ENCODE data around the gene ULK3. TPM values are rescaled to one million over a fixed set of nuclear protein-coding genes. Genes with fewer than 3 reads are reported as not detected.

ULK3 gene
- total RNA-seq, 3 donors from 2014 or later (not counting 1 experiment from before 2014, with no cell fraction given): 54.8 to 75.1 (median 64.7) TPM

DNA sequence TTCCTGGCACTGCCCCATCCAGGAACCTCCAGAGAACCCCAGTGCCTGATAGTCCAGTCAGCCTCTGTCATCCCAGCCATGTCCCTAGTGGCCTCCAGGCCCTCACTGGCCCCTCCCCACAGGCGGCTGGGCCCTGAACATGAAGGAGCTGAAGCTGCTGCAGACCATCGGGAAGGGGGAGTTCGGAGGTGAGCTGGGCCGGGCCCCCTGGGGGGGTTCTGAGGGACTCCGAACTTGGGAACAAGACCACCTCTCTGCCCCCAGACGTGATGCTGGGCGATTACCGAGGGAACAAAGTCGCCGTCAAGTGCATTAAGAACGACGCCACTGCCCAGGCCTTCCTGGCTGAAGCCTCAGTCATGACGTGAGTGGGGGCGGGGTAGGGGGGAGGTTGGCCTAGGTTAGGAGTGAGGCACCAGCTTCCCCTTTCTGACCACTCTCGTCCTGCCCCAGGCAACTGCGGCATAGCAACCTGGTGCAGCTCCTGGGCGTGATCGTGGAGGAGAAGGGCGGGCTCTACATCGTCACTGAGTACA lies 42.3 kb downstream of the ULK3 start:
- Mint-ChIP-seq H3K4me1 (peaks cover 25 to 52% of the 10 kb centered on the region in 2 donors), H3K9me3 (no peaks in the 10 kb centered on the region), H3K27ac (peak overlapping the region; percentile 92 to 93), H3K4me3 (no peak overlapping the region), H3K27me3 (ENCODE audit: low read depth in 2 of 2) (no peaks in the 10 kb centered on the region), H3K36me3 (no peaks in the 10 kb centered on the region)
- H3K9me3 ChIP-seq (ENCODE audit: control insufficient read depth, insufficient read depth, low read length): no peaks in the 10 kb centered on the region
- H3K36me3 ChIP-seq (ENCODE audit: control insufficient read depth, insufficient read depth, low read length): peaks cover 68% of the 10 kb centered on the region
- ATAC-seq (no peak), DNase-seq (peak in 1 of 2 donors; percentile 14)
- H3K27ac ChIP-seq (ENCODE audit: low read length): peak overlapping the region; percentile 37
- H3K27me3 ChIP-seq (ENCODE audit: control insufficient read depth, insufficient read depth, low read length): no peaks in the 10 kb centered on the region
- H3K4me1 ChIP-seq (ENCODE audit: control insufficient read depth, insufficient read depth, low read length): peaks cover 56% of the 10 kb centered on the region
- no peak for TF ChIP-seq CTCF (IDR thresholded peaks at IDR 0.05)
- no peak overlapping the region for H3K4me3 ChIP-seq (ENCODE audit: low read length)
- WGBS (ENCODE audit: insufficient coverage): 85% methylated on average over 20 of the region's 20 CpGs
- intact Hi-C loops (cut with micrococcal nuclease): loop anchor here (1.0 to 2.0 kb wide), 5 partner anchors 14 to 165 kb away; no protein-coding TSS in a partner anchor

- Histone ChIP-seq H3K4me1 (ENCODE audit: control insufficient read depth, insufficient read depth, low read length) (peaks cover 63% of the 10 kb centered on the region), H3K27ac (ENCODE audit: low read length) (peak overlapping the region; percentile 97), H3K4me3 (ENCODE audit: low read length) (no peak overlapping the region), H3K36me3 (ENCODE audit: control insufficient read depth, insufficient read depth, low read length) (peaks cover 68% of the 10 kb centered on the region), H3K9me3 (ENCODE audit: control insufficient read depth, insufficient read depth, low read length) (no peaks in the 10 kb centered on the region), H3K27me3 (ENCODE audit: control insufficient read depth, insufficient read depth, low read length) (no peaks in the 10 kb centered on the region)
- peak; percentile 94 for TF ChIP-seq CTCF (IDR thresholded peaks at IDR 0.05)
- Mint-ChIP-seq H3K4me1 (peaks cover 31 to 57% of the 10 kb centered on the region in 2 donors), H3K36me3 (no peaks in the 10 kb centered on the region), H3K4me3 (peak overlapping the region; percentile 75), H3K27ac (peak overlapping the region; percentile 92 to 93), H3K27me3 (ENCODE audit: low read depth in 2 of 2) (no peaks in the 10 kb centered on the region), H3K9me3 (no peaks in the 10 kb centered on the region)
- ATAC-seq (peak; percentile 89 to 98 (median 93)), DNase-seq (peak; percentile 90 to 94)
- 32% methylated on average over 18 of the region's 18 CpGs for whole genome bisulfite sequencing (ENCODE audit: insufficient coverage)
- intact Hi-C loops (cut with micrococcal nuclease): loop anchor here (1.0 to 2.0 kb wide), 5 partner anchors 13 to 165 kb away; no protein-coding TSS in a partner anchor
Measured at GRCh38 chr15:74799856-74800558, 42.9 kb downstream of the ULK3 start.

GRCh38 chr15:74799255-74799855 lies 43.6 kb downstream of the ULK3 start:
- Histone ChIP-seq H3K4me1 (ENCODE audit: control insufficient read depth, insufficient read depth, low read length) (peaks cover 69% of the 10 kb centered on the region), H3K27ac (ENCODE audit: low read length) (peak overlapping the region; percentile 97), H3K36me3 (ENCODE audit: control insufficient read depth, insufficient read depth, low read length) (peaks cover 70% of the 10 kb centered on the region), H3K9me3 (ENCODE audit: control insufficient read depth, insufficient read depth, low read length) (no peaks in the 10 kb centered on the region), H3K4me3 (ENCODE audit: low read length) (no peak overlapping the region), H3K27me3 (ENCODE audit: control insufficient read depth, insufficient read depth, low read length) (no peaks in the 10 kb centered on the region)
- ATAC-seq (no peak), DNase-seq (peak in 1 of 2 donors; percentile 62)
- intact Hi-C loops (cut with micrococcal nuclease): no loop called here
- H3K36me3 Mint-ChIP-seq: no peaks in the 10 kb centered on the region
- no peak overlapping the region for H3K4me3 Mint-ChIP-seq
- H3K9me3 Mint-ChIP-seq: no peaks in the 10 kb centered on the region
- H3K4me1 Mint-ChIP-seq: peaks cover 36 to 60% of the 10 kb centered on the region in 2 donors
- WGBS (ENCODE audit: insufficient coverage): 84% methylated on average over 16 of the region's 16 CpGs
- no peaks in the 10 kb centered on the region for H3K27me3 Mint-ChIP-seq (ENCODE audit: low read depth in 2 of 2)
- peak overlapping the region; percentile 92 to 93 for H3K27ac Mint-ChIP-seq
- TF ChIP-seq CTCF (IDR thresholded peaks at IDR 0.05): no peak
